C4-2B (cell line): Measurements from ENCODE around the gene TASP1.
"Not testable (repeated sequence)": the region's sequence is repeated elsewhere in the genome, so short reads cannot be mapped to it uniquely, and the experiment has no call there.

Experiments used
- ZFX ChIP-seq: fragments of 450-650 bp; IDR thresholded peaks from 2 replicates; pipeline ENCODE4 v1.6.1; 2017
- TF ChIP-seq, protein P1 (sequence below): fragments of 450-650 bp; conservative IDR thresholded peaks from 2 replicates; pipeline ENCODE4 v1.5.1; 2017; ENCODE audit warnings: mild to moderate bottlenecking

DNA sequence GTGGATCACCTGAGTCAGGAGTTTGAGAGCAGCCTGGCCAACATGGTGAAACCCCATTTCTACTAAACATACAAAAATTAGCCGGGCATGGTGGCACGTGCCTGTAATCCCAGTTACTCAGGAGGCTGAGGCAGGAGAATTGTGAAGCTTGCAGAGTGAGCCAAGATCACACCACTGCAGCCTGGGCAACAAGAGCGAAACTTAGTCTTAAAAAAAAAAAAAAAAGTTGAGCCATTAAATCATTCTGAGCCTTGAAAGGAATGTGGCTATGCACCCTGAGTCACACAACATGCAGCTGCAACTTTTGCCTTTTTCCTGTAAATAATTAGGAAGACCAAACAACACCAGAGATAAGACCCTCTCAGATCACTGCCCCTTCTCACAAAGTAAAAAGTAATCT, 11.2 kb downstream of the TASP1 start:
- TF ChIP-seq, protein P1, sequence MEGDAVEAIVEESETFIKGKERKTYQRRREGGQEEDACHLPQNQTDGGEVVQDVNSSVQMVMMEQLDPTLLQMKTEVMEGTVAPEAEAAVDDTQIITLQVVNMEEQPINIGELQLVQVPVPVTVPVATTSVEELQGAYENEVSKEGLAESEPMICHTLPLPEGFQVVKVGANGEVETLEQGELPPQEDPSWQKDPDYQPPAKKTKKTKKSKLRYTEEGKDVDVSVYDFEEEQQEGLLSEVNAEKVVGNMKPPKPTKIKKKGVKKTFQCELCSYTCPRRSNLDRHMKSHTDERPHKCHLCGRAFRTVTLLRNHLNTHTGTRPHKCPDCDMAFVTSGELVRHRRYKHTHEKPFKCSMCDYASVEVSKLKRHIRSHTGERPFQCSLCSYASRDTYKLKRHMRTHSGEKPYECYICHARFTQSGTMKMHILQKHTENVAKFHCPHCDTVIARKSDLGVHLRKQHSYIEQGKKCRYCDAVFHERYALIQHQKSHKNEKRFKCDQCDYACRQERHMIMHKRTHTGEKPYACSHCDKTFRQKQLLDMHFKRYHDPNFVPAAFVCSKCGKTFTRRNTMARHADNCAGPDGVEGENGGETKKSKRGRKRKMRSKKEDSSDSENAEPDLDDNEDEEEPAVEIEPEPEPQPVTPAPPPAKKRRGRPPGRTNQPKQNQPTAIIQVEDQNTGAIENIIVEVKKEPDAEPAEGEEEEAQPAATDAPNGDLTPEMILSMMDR, result not testable (repeated sequence)
- TF ChIP-seq ZFX, result not testable (repeated sequence)
